HEK293 (cell line): ENCODE results near the gene GNS.
A peak's percentile ranks its signal among the peaks of the same experiment; 100 is the strongest.

Experiments
- AEBP2 ChIP-seq: fragments of 450-650 bp; formaldehyde crosslinking; IDR thresholded peaks from 2 replicates; pipeline ENCODE4 v1.5.1; 2016; ENCODE audit warnings: missing biosample characterization, missing genetic modification characterization, borderline replicate concordance
- FEZF1 ChIP-seq: fragments of 450-650 bp; formaldehyde crosslinking; IDR thresholded peaks from 2 replicates; pipeline ENCODE4 v1.5.1; 2016; ENCODE audit warnings: missing biosample characterization, missing genetic modification characterization
- GLI4 ChIP-seq: fragments of 450-650 bp; formaldehyde crosslinking; IDR thresholded peaks from 2 replicates; pipeline ENCODE4 v1.5.1; 2016; ENCODE audit warnings: missing biosample characterization, missing genetic modification characterization
- HIC1 ChIP-seq: fragments of 450-650 bp; formaldehyde crosslinking; IDR thresholded peaks from 2 replicates; pipeline ENCODE4 v1.5.1; 2016; ENCODE audit warnings: missing biosample characterization, missing genetic modification characterization
- OSR2 ChIP-seq: fragments of 450-650 bp; formaldehyde crosslinking; IDR thresholded peaks from 2 replicates; pipeline ENCODE4 v1.5.1; 2016; ENCODE audit warnings: missing biosample characterization, missing genetic modification characterization
- SALL2 ChIP-seq: fragments of 450-650 bp; formaldehyde crosslinking; IDR thresholded peaks from 2 replicates; pipeline ENCODE4 v1.5.0; 2017; ENCODE audit warnings: missing biosample characterization, mild to moderate bottlenecking, missing genetic modification characterization, borderline replicate concordance
- YY2 ChIP-seq: fragments of 450-650 bp; formaldehyde crosslinking; IDR thresholded peaks from 2 replicates; pipeline ENCODE4 v1.5.1; 2016; ENCODE audit warnings: missing biosample characterization, missing genetic modification characterization
- ZBTB49 ChIP-seq: fragments of 450-650 bp; formaldehyde crosslinking; IDR thresholded peaks from 2 replicates; pipeline ENCODE4 v1.5.1; 2016; ENCODE audit warnings: missing biosample characterization, missing genetic modification characterization, low read depth
- ZIC2 ChIP-seq: fragments of 450-650 bp; formaldehyde crosslinking; IDR thresholded peaks from 2 replicates; pipeline ENCODE4 v1.5.1; 2016; ENCODE audit warnings: missing biosample characterization, missing genetic modification characterization
- ZNF10 ChIP-seq: fragments of 450-650 bp; formaldehyde crosslinking; IDR thresholded peaks from 2 replicates; pipeline ENCODE4 v1.5.1; 2017; ENCODE audit warnings: missing biosample characterization, missing genetic modification characterization
- ZNF112 ChIP-seq: fragments of 450-650 bp; formaldehyde crosslinking; IDR thresholded peaks from 2 replicates; pipeline ENCODE4 v1.5.0; 2017; ENCODE audit warnings: missing biosample characterization, missing genetic modification characterization
- ZNF114 ChIP-seq: fragments of 450-650 bp; formaldehyde crosslinking; IDR thresholded peaks from 2 replicates; pipeline ENCODE4 v1.5.0; 2017; ENCODE audit warnings: missing biosample characterization, missing genetic modification characterization
- ZNF133 ChIP-seq: fragments of 450-650 bp; formaldehyde crosslinking; IDR thresholded peaks from 2 replicates; pipeline ENCODE4 v1.5.1; 2016; ENCODE audit warnings: missing biosample characterization, missing genetic modification characterization
- ZNF19 ChIP-seq: fragments of 450-650 bp; formaldehyde crosslinking; IDR thresholded peaks from 2 replicates; pipeline ENCODE4; 2016; ENCODE audit warnings: missing biosample characterization, missing genetic modification characterization, low read depth
- ZNF24 ChIP-seq: fragments of 450-650 bp; formaldehyde crosslinking; IDR thresholded peaks from 2 replicates; pipeline ENCODE4 v1.5.1; 2016; ENCODE audit warnings: missing biosample characterization, missing genetic modification characterization
- ZNF302 ChIP-seq: fragments of 450-650 bp; formaldehyde crosslinking; IDR thresholded peaks from 2 replicates; pipeline ENCODE4 v1.5.1; 2016; ENCODE audit warnings: missing biosample characterization, missing genetic modification characterization, low read depth
- ZNF416 ChIP-seq: fragments of 450-650 bp; formaldehyde crosslinking; IDR thresholded peaks from 2 replicates; pipeline ENCODE4 v1.5.1; 2016; ENCODE audit warnings: missing biosample characterization, missing genetic modification characterization
- ZNF423 ChIP-seq: fragments of 450-650 bp; formaldehyde crosslinking; IDR thresholded peaks from 2 replicates; pipeline ENCODE4 v1.5.1; 2016; ENCODE audit warnings: missing biosample characterization, missing genetic modification characterization
- ZNF677 ChIP-seq: fragments of 450-650 bp; IDR thresholded peaks from 2 replicates; pipeline ENCODE4 v1.5.0; 2018; ENCODE audit warnings: missing biosample characterization, mild to moderate bottlenecking, missing genetic modification characterization, moderate library complexity
- ZNF692 ChIP-seq: fragments of 450-650 bp; formaldehyde crosslinking; IDR thresholded peaks from 2 replicates; pipeline ENCODE4 v1.5.1; 2016; ENCODE audit warnings: missing biosample characterization, missing genetic modification characterization
- ZNF707 ChIP-seq: fragments of 450-650 bp; formaldehyde crosslinking; IDR thresholded peaks from 2 replicates; pipeline ENCODE4 v1.5.1; 2016; ENCODE audit warnings: missing biosample characterization, missing genetic modification characterization
- ZNF747 ChIP-seq: fragments of 450-650 bp; formaldehyde crosslinking; IDR thresholded peaks from 2 replicates; pipeline ENCODE4 v1.5.1; 2016; ENCODE audit warnings: missing biosample characterization, missing genetic modification characterization
- TF ChIP-seq, protein P1 (sequence below): fragments of 450-650 bp; formaldehyde crosslinking; IDR thresholded peaks from 2 replicates; pipeline ENCODE4 v1.5.1; 2016; ENCODE audit warnings: missing biosample characterization, missing genetic modification characterization, borderline replicate concordance

The GNS gene

GRCh38 chr12:64679487-64680001, 79.7 kb downstream of the GNS start (continued):
- TF ChIP-seq FEZF1 (tag by site-specific recombination): peak; percentile 59; the same call in 1 of the 2 replicates
- TF ChIP-seq OSR2 (tag by site-specific recombination): 0 out of 2 replicates have a peak, but pooled peaks have one; percentile 53
- TF ChIP-seq ZNF692 (tag by site-specific recombination): no peak; the same call in 1 of the 2 replicates
- no peak for TF ChIP-seq ZNF302 (tag by site-specific recombination)
- no peak for TF ChIP-seq ZNF112 (tag by site-specific recombination)
- TF ChIP-seq ZNF133 (tag by site-specific recombination): no peak
- TF ChIP-seq ZNF10 (tag by site-specific recombination): no peak
- TF ChIP-seq YY2 (tag by site-specific recombination): no peak
- TF ChIP-seq SALL2 (tag by site-specific recombination): no peak
- TF ChIP-seq ZNF114 (tag by site-specific recombination): no peak
- no peak for TF ChIP-seq ZBTB49 (tag by site-specific recombination)
- no peak for TF ChIP-seq ZNF19 (tag by site-specific recombination)
- TF ChIP-seq ZIC2: peak; percentile 54
- no peak for TF ChIP-seq ZNF747 (tag by site-specific recombination)
- TF ChIP-seq GLI4 (tag by site-specific recombination): no peak
- TF ChIP-seq ZNF423: peak; percentile 54; the same call in 1 of the 2 replicates
- no peak for TF ChIP-seq ZNF416 (tag by site-specific recombination)
- no peak for TF ChIP-seq AEBP2 (tag by site-specific recombination)
- TF ChIP-seq, protein P1, sequence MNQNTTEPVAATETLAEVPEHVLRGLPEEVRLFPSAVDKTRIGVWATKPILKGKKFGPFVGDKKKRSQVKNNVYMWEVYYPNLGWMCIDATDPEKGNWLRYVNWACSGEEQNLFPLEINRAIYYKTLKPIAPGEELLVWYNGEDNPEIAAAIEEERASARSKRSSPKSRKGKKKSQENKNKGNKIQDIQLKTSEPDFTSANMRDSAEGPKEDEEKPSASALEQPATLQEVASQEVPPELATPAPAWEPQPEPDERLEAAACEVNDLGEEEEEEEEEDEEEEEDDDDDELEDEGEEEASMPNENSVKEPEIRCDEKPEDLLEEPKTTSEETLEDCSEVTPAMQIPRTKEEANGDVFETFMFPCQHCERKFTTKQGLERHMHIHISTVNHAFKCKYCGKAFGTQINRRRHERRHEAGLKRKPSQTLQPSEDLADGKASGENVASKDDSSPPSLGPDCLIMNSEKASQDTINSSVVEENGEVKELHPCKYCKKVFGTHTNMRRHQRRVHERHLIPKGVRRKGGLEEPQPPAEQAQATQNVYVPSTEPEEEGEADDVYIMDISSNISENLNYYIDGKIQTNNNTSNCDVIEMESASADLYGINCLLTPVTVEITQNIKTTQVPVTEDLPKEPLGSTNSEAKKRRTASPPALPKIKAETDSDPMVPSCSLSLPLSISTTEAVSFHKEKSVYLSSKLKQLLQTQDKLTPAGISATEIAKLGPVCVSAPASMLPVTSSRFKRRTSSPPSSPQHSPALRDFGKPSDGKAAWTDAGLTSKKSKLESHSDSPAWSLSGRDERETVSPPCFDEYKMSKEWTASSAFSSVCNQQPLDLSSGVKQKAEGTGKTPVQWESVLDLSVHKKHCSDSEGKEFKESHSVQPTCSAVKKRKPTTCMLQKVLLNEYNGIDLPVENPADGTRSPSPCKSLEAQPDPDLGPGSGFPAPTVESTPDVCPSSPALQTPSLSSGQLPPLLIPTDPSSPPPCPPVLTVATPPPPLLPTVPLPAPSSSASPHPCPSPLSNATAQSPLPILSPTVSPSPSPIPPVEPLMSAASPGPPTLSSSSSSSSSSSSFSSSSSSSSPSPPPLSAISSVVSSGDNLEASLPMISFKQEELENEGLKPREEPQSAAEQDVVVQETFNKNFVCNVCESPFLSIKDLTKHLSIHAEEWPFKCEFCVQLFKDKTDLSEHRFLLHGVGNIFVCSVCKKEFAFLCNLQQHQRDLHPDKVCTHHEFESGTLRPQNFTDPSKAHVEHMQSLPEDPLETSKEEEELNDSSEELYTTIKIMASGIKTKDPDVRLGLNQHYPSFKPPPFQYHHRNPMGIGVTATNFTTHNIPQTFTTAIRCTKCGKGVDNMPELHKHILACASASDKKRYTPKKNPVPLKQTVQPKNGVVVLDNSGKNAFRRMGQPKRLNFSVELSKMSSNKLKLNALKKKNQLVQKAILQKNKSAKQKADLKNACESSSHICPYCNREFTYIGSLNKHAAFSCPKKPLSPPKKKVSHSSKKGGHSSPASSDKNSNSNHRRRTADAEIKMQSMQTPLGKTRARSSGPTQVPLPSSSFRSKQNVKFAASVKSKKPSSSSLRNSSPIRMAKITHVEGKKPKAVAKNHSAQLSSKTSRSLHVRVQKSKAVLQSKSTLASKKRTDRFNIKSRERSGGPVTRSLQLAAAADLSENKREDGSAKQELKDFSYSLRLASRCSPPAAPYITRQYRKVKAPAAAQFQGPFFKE (tag by site-specific recombination): no peak
- TF ChIP-seq HIC1 (tag by site-specific recombination): no peak
- no peak for TF ChIP-seq ZNF707 (tag by site-specific recombination)
- TF ChIP-seq ZNF24 (tag by site-specific recombination): no peak
- TF ChIP-seq ZNF677: no peak
